Daoy (cell line): ENCODE results near the gene CRYBG2. TPM values are rescaled to one million over a fixed set of nuclear protein-coding genes. Genes with fewer than 3 reads are reported as not detected.
A peak's percentile ranks its signal among the peaks of the same experiment; 100 is the strongest.
"Not testable (repeated sequence)": the region's sequence is repeated elsewhere in the genome, so short reads cannot be mapped to it uniquely, and the experiment has no call there.

Experiments used
- DNase-seq: peaks from one replicate; pipeline ENCODE4 v3.0.0-alpha.2; 2015; ENCODE audit warnings: low read depth
- total RNA-seq: library from RNA; depleted of rRNA; stranded (reverse); fragments of >200 nt; shearing (Covaris generic); gene quantifications from 2 replicates; pipeline ENCODE4 v1.2.3, GENCODE V29; 2014

The CRYBG2 gene
- total RNA-seq, 1 experiment from 2014 or later = 0.34 TPM

DNA sequence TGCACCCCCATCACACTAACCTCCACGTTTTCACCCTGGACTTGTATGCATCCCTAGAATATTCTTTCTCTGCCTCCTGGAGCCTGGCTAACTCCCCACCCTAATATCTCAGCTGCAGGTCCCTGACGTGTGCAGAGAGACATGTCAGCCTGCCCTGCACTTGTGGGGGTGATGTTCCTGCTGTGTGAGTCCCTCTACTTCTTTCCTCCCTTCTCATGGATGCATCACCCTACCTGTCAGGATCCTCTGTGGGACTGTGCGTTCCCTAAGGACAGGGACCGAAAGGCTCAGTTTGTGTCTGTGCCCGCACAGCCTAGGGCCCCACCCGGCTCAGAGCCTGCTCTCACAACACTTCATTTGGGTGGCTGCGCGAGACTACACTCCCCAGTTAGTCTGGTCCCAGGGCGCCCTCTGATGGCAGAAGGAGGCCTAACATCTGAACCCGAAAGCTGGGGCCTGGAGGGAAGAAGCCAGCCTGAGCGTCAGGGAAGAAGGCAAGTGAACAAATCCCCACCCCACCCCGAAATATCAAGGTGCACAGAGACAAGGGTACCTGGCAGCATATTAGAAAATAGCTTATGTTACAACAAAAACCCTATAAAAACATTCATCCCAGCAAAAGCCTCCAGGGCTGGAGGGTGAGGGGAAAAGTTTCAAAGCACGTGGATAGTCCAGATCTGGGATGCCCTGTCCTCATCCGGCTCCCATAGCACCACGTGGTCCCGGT lies 32.5 kb downstream of the CRYBG2 start:
- peak; percentile 86 for DNase-seq

DNA sequence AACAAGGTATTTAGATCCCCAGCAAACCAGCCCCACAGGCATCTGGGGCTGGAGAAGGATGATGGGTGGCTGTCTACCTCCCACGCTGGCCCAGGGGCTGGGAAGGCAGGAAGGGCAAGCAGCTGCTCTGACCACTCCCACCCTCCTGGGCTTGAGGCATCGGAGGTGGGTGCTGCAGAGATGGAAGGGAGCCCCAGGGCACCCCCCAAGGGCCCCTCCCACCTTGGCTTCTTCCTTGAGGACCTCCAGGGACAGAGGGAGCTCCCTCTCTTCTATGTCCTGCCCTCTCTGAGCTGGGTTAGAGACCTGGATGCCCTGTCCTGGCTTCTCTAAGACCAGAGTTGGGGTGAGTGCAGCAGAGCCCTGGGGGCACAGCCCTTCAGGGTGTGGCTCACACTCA lies 33.0 kb downstream of the CRYBG2 start:
- no peak for DNase-seq

DNA sequence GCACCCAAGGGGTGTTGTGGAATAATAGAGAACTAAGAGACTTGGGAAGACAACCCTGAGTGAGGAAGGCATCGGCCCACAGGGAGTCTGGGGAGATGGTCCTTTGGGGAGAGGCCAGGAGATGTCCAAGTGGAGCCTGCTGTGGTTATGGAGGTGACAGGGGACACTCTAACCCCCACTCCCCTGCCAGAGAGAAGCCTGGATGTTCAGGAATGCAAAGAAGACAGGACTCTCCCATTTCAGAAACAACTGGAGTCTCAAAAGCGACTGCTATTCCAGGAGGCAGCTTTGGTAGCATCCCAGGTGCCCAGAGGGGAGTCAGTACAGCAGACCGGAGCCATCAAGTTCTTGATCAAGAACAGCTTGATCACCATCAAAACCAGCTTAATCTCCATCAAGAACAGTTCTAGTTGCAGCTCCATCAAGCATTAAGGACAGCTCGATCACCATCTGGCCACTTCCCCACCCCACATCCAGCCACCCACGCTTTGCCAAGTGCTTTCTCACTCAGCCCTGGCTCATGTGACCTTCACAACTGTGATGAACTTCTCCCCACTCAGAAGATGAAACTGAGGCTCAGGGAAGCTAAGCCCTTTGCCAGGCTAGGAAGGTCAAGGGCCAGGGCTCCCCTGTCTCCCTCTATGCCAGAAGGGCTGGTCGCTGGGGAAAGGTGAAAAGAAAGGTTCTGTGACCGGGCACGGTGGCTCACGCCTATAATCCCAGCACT lies 35.4 kb downstream of the CRYBG2 start:
- no peak for DNase-seq

DNA sequence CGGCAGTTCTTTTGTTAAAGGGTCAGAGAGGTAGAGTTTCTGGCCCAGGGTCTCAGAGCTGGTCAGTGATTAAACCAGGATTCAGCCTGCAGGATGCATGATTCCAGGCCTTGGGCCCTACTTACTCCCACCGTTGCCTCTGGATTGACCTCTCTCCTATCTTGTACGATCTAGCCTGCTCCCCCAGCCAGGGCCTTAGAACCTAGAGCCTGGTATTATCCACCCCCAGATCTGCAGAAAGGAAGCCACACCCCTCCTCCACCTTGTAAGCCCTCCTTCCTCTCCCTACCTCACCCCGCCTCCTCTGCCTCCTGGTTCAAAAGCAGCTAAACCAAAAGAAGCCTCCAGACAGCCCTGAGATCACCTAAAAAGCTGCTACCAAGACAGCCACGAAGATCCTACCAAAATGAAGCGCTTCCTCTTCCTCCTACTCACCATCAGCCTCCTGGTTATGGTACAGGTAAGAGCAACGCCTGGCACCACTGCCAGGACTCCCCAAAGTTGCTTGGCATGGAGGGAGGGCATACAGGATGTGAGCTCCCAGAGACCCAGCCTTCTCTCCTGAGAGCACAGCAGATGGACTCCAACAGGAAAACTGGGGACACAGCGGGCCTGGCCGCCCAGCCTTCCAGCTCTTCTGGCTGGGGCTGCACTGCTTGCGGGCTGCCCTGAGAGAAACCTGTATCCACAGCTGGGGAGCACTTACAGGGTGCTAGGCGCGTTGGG lies 36.2 kb downstream of the CRYBG2 start, which contains the start of gene CD52:
Gene CD52 (plus strand): TSS at position 347 of the 726 bp plus-strand sequence. CDS start 60 bp downstream, at position 407.
- DNase-seq = no peak

DNA sequence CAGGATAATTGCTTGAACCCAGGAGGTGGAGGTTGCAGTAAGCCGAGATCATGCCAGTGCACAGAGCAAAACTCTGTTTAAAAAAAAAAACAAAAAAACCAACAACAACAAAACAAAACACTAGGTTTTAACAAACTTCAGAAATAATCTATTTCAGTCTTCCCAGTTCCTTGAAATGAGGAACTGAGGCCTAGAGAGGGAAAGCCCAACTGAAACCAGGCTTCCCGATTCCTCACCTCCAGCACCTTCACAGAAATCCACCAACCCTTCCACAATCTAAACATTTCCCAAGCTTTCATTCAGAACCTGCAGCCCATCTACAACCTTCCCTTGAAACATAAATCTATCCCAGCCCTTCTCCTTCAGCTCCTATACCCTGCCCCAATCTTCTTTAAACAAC lies 36.8 kb downstream of the CRYBG2 start:
- DNase-seq = no peak

DNA sequence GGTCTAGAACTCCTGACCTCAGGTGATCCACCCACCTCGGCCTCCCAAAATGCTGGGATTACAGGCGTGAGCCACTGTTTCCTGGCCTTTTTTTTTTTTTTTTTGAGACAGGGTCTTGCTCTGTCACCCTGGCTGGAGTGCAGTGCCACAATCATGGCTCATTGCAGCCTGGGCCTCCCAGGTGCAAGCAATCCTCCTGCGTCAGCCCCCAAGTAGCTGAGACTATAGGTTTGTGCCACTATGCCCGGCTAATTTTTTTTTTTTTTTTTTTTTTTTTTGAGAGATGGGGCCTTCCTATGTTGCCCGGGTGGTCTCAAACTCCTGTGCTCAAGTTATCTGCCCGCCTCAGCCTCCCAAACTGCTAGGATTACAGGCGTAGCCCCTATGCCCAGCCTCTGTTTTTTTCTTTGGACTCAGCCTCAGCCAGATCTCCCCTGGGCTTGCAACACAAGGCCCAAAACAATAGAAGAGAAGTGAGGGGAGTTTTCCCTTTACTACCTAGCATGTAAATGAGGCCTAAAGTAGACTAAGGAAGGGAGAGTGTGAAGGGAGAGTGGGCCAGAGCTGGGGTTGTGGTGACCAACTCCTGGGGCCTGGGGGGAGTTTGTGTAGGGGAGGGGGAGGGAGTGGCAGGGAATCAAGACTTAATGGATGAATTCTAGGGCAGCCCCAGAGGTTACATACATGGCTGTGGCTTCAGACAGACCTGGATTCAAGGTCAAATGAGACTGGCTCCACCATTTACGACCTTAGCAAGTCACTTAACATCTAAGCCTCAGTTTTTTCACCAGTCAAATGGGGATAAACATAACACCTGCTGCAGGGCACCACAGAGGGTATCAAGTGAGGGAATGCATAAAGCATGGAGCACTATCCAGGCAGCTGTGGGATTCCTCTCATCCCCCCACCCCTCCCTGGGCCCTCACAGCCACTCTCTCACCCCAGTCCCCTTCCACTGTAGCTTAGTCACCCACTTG lies 37.8 kb downstream of the CRYBG2 start:
- no peak for DNase-seq

DNA sequence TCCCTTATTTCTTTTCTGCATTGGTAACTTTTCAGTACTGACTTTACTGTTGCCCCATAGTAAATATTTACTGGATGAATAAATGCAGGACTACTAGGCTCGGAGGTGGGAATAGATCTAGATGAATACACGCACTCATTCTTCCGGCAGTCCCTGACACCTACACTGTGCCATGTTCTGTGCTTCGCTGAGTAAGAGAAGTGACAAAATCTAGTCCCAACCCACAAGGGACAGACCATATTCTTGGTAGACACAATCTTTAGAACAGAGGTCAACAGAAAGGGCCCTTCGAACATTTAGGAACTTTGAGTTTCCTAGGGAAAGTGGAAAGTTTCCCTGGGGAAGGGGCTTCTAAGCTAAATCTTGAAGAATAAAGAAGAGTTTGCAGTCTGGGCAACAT lies 39.4 kb downstream of the CRYBG2 start:
- no peak for DNase-seq

- DNase-seq = not testable (repeated sequence)
Measured at GRCh38 chr1:26307966-26308899, 45.7 kb downstream of the CRYBG2 start.

DNA sequence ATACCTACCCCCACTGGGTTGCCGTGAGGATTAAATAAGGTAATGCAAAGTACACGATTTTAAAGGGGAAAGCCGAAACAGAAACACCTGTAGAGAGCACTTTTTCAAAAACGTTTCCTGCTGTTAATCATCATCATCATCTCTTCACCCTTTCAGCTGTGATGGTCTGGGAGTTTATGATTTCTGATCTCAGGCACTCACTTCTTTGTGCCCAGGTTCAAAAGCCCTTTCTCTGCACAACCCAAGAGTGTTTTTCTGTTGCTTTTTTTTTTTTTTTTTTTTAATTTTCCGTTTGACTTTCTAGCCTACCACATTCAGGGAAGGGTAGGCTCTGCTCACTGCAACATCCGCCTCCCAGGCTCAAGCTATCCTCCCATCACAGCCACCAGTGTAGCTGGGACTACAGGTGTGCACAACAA lies 46.6 kb downstream of the CRYBG2 start:
- DNase-seq = no peak

- DNase-seq = peak; percentile 93
Measured at GRCh38 chr1:26306290-26307229, 47.4 kb downstream of the CRYBG2 start, which contains the start of gene UBXN11. Gene UBXN11, minus strand, starts transcription at chr1:26306636. Its CDS starts 3,753 bp downstream, at chr1:26302883.

DNA sequence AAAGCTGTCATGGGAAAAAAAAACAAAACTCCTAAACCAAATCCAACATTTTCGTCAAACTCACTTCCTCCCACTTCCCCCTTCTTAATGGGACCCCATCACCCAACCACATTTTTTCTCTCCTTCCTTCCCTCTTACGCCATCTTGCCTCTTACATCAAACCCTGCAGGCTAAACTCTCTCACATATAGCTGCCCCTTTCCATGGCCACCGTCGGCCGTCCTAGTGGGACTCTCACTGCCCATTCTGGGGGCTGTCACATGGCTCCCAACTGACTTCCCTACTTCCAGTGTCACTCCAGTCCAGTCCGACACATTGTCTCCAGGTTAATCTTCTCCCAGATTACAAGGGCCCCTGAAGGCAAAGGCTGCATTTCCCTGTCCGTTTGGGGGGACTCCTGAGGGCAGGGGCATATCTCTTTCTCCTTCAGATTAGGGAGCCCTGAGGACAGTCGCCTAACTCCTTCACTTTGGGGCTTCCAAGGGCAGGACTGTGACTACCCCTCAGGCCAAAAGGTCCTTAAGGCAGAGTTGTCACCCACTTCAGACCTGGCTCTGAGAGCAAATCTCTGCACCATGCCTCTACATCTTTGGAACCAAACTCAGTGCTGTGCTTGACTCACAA lies 48.2 kb downstream of the CRYBG2 start:
- DNase-seq = no peak

DNA sequence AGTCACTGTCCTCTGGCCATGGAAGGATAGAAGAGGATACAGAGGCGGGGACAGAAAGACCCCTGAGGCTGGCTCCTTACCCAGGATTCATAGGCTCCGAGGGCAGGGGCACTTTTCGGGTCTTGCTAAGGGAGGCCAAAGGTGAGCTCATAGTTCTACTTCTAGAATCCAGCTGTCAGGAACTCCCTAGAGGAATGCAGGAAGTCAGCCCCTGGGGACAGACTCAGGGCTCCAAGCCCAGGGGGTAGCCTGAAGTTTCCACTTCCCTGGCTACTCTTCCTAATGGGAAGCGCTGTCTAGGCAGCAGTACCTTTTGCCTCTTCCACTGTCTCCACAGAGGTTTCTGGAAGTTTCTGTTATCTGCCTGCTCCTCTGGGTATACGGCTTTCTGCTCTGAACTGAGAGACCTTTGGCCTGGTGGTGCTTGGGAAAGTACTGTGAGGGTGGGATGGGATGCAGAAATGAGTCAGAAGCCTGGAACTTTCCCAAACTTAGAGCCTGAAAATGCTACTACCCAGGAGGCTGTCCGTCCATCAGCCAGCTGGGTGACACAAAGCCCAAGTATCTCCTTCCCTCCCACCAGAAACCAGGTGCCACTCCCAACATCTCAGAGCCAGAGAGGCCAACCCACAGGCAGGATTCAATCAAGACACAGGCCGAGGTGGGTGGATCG lies 51.1 kb downstream of the CRYBG2 start:
- peak; percentile 92 for DNase-seq

DNA sequence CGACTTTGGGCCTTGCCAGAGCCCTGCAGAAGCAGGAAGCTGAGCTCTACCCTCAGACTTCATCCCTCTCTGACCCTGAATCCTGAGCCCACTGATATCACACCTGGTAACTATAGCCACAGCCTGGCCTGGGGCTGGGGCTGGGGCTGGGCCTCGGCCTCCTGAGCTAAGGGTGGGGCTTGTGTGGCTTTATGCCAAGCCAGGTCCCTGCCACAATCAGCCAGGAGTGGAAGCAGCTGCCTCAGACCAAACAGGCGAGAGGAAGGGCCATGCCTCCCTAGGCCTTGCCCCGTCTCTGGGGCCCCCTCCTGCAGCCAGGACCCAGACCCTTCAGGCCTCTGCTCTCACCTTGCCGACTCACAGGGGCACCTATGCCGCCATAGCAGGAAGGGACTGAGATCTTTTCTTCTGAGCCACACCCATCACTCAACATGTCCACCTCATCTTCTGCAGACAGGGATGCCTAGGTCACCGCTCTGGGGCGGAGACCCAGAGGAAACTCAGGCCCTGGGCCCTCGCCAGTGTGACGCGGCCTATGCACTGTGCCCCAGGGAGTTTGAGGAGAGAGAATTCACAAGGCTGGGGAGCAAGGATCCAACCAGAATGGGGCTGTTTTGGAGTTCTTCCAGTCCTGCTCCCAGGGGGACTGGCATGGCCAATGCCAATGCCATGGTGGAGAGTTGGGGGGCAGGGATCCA lies 53.2 kb downstream of the CRYBG2 start:
- no peak for DNase-seq

DNA sequence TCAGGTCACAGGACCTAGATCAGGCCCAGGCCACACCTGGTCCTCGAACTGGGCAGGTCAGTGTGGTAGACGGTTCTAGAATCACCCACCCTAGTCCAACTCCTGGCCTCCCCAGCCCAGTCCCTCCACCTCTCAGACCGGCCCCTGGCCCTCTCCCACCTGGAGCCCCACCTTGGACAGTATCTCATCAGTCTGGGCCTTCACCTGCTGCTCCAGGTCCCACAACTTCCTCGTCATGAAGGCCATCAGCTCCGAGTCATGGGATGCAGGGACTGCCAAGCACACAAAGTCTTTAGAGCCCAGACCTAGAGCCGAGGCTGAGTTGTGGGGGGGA lies 56.2 kb downstream of the CRYBG2 start:
- no peak for DNase-seq

DNA sequence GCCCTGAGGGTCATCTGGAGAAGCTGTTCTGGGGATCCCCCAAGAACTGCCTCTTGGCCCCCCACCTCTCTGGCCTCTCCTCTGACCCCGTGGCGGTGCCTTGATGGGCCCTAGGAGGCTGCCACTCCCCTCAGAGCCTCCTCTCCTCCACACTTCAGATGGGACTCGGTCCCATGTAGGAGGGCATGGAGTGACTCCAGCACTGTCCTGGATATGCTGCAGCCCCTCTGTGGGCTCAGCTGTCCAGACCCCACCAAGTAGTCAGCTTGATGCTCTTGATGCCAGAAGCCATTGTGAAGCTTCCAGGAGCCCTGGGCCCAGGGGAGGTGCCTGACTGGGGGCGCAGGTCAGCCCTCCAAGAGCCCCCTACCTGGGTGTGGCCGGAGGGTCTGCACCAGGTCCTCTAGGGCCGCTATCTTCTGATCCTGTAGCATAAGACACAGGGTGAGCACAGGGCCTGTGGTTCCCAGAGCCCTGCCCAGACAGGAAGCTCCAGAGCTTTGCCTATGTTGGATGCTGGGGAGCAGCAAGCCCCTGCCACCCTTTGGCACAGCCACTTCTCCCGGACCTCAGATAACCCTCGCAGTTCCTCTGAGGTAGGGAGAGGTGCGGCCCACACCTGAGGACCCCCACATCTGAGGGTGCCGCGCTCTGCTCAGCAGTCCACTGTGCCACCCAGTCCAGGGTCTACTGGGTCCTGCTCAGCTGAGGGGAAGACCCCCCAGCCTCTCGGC lies 56.7 kb downstream of the CRYBG2 start:
- no peak for DNase-seq

DNA sequence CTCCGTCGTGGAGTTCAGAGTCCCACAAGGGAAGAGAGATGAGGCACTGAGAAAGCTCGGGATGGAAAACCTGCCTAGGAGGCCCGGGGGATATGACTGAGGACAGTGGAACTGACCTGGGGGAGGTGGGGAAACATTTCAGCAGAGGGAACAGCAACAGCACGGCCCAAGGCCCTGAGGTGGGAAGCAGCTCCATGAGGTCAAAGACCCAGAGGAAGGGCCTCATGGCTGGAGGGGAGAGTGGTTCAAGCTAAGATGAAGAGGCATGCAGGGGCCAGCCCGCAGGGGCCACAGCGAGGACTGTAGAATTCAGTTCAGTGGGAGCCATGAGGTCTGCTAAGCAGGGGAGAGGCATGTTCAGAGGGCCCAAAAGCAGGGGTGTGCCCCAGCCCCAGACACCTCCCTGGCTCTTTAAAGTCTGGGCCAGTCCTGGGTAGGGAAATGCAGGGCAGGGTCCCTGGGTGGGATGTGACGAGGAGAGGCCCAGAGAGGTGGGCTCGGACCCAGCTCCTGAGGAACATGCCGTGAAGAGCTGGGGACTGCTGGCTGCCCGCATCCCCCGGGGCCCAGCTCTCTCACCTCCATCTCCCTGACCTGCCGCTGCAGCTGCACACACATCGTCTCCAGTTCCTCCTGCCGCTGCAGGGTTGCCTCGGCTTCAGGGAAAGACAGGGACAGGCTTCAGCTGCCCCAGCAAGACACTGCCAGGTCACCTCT lies 57.4 kb downstream of the CRYBG2 start:
- no peak for DNase-seq
